HFFc6 (cell line): ENCODE data around the gene KRT6A. TPM values are rescaled to one million over a fixed set of nuclear protein-coding genes. Genes with fewer than 3 reads are reported as not detected.
A peak's percentile ranks its signal among the peaks of the same experiment; 100 is the strongest.
"Not testable (repeated sequence)": the region's sequence is repeated elsewhere in the genome, so short reads cannot be mapped to it uniquely, and the experiment has no call there.

Experiments used
- DNase-seq: peaks from one replicate; pipeline ENCODE4 v3.0.0-alpha.2; 2018
- H3K27ac Mint-ChIP-seq: 2 replicates; pipeline ENCODE4 v1.8.0; 2020; ENCODE audit warnings: mild to moderate bottlenecking, mixed read lengths
- H3K27me3 Mint-ChIP-seq: 2 replicates; pipeline ENCODE4 v1.8.0; 2021; ENCODE audit warnings: mild to moderate bottlenecking, moderate library complexity, mixed read lengths; ENCODE audit not compliant: insufficient read depth
- H3K36me3 Mint-ChIP-seq: 2 replicates; pipeline ENCODE4 v1.8.0; 2021; ENCODE audit warnings: low read depth, mixed read lengths
- H3K4me1 Mint-ChIP-seq: 2 replicates; pipeline ENCODE4 v1.8.0; 2020; ENCODE audit warnings: low read depth, mixed read lengths
- H3K4me3 Mint-ChIP-seq: 2 replicates; pipeline ENCODE4 v1.8.0; 2020; ENCODE audit warnings: mild to moderate bottlenecking, moderate library complexity, mixed read lengths
- H3K9me3 Mint-ChIP-seq: 2 replicates; pipeline ENCODE4 v1.8.0; 2020; ENCODE audit warnings: mild to moderate bottlenecking, mixed read lengths
- CTCF ChIP-seq: fragments of 200-600 bp; sonication (generic); IDR thresholded peaks from 2 replicates; pipeline ENCODE4 v1.5.0; 2021; ENCODE audit warnings: antibody characterized with exemption, mild to moderate bottlenecking
- total RNA-seq, 6 experiments: library from RNA; stranded (reverse); fragmentation: NEBNext Ultra II Directional; extraction: Animal tissue kit (Norgen Biotek cat#: 25700); gene quantifications; 2 replicates in 1 of 6; 3 replicates in 5 of 6; pipeline ENCODE4 v1.2.3, GENCODE V29; 2021

The KRT6A gene
- total RNA-seq, 6 experiments from 2014 or later = not detected

- no peak overlapping the region for H3K4me3 Mint-ChIP-seq
- H3K27me3 Mint-ChIP-seq = peaks cover 17% of the 10 kb centered on the region
- H3K9me3 Mint-ChIP-seq = peaks cover 10% of the 10 kb centered on the region
Observed at GRCh38 chr12:52508211-52508610, 15.2 kb upstream of the KRT6A start.

GRCh38 chr12:52506858-52507715 lies 14.0 kb upstream of the KRT6A start:
- DNase-seq = peak; percentile 46
- Mint-ChIP-seq H3K27me3 (peaks cover 14% of the 10 kb centered on the region), H3K36me3 (no peaks in the 10 kb centered on the region), H3K4me1 (no peaks in the 10 kb centered on the region), H3K9me3 (peaks cover 10% of the 10 kb centered on the region), H3K27ac (no peak overlapping the region), H3K4me3 (no peak overlapping the region)
- peak; percentile 78 for TF ChIP-seq CTCF

More at GRCh38 chr12:52508211-52508610, 15.2 kb upstream of the KRT6A start:
- H3K27ac Mint-ChIP-seq = no peak overlapping the region
- no peak for TF ChIP-seq CTCF
- H3K4me1 Mint-ChIP-seq = no peaks in the 10 kb centered on the region
- DNase-seq = no peak
- H3K36me3 Mint-ChIP-seq = no peaks in the 10 kb centered on the region

DNA sequence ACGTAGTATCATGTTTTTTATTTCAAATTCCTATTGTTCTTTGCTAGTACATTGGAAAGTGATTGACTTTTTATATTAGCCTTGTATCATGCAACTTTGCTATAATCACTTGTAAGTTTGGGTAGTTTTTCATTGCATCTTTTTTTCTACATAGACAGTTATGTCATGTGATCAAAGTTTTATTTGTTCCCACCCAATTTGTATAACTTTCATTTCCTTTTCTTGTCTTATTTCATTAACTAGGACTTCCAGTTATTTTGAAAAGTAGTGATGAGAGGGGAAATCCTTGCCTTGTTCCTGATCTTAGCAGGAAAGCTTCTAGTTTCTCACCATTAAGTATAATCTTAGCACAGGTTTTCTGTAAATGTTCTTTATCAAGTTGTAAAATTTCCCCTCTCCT lies 9.8 kb upstream of the KRT6A start:
- no peak for DNase-seq
- no peaks in the 10 kb centered on the region for H3K9me3 Mint-ChIP-seq
- no peak overlapping the region for H3K4me3 Mint-ChIP-seq
- TF ChIP-seq CTCF = no peak
- no peaks in the 10 kb centered on the region for H3K4me1 Mint-ChIP-seq
- H3K36me3 Mint-ChIP-seq = no peaks in the 10 kb centered on the region
- H3K27ac Mint-ChIP-seq = no peak overlapping the region
- peaks cover 11% of the 10 kb centered on the region for H3K27me3 Mint-ChIP-seq

GRCh38 chr12:52501490-52501889 lies 8.4 kb upstream of the KRT6A start:
- no peak for TF ChIP-seq CTCF
- Mint-ChIP-seq H3K4me3 (no peak overlapping the region), H3K9me3 (no peaks in the 10 kb centered on the region), H3K27me3 (peaks cover 17% of the 10 kb centered on the region), H3K27ac (no peak overlapping the region), H3K36me3 (no peaks in the 10 kb centered on the region), H3K4me1 (peaks cover 4% of the 10 kb centered on the region)
- DNase-seq = no peak

DNA sequence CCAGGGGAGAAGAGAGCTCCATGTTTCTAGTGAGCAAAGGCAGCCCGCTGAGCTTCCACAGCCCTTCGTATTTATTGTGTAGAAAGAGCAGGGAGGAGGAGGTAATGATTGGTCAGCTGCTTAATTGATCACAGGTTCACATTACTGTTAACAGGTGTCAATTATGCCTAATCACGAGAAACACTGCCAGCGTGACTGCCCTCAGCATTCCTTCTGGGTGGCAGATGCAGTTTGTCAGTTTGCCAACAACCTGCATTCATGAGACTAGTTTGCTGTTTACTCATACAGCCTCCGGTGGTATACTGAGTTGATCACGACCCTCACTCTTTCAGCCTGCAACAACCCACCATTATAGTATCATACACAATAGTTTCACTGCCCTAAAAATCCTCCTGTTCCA lies 7.5 kb upstream of the KRT6A start:
- not testable (repeated sequence) for H3K9me3 Mint-ChIP-seq, H3K36me3 Mint-ChIP-seq, DNase-seq, H3K4me3 Mint-ChIP-seq, H3K27ac Mint-ChIP-seq
- peaks cover 17% of the 10 kb centered on the region for H3K27me3 Mint-ChIP-seq
- peaks cover 13% of the 10 kb centered on the region for H3K4me1 Mint-ChIP-seq

DNA sequence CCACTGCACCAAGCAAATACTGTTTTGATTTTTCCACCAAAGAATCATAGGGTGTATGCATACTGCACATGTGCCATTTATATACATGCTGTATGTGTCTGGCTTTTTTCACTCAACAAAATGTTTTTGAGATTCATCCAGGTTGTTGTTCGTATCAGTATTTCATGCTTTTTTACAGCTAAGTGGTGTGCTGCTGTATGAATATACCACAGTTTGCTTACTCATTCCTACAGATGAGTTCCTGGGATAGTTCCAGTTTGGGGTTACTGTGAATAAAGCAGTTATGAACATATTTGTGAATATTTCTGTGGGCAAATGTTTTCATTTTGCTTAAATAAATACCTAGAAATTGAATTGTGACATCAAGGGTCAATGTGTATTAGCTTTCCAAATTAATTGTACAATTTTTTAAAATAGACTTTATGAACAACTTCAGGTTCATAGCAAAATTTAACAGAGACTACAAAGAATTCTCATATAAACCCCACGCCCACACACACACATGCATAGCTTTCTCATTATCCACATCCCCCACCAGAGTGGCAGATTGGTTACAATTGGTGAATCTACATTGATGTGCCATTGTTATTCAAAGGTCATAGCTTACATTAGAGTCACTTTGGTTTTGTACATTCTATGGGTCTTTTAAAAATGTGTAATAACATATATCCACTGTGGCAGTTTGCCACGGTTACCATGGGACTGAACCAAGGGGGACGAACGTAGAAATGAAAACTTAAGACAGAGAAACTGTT lies 6.9 kb upstream of the KRT6A start:
- H3K27me3 Mint-ChIP-seq = peaks cover 17% of the 10 kb centered on the region
- no peak overlapping the region for H3K27ac Mint-ChIP-seq
- H3K36me3 Mint-ChIP-seq = no peaks in the 10 kb centered on the region
- no peaks in the 10 kb centered on the region for H3K9me3 Mint-ChIP-seq
- no peak for TF ChIP-seq CTCF
- H3K4me1 Mint-ChIP-seq = peaks cover 18% of the 10 kb centered on the region
- DNase-seq = no peak
- no peak overlapping the region for H3K4me3 Mint-ChIP-seq
